HepG2 (cell line): ENCODE data around the gene POFUT1. TPM values are rescaled to one million over a fixed set of nuclear protein-coding genes. Genes with fewer than 3 reads are reported as not detected.

Source experiments
- ATAC-seq: fragments of 200-7000 bp; cut with Tn5 transposase; 3 replicates; pipeline ENCODE4 v1.9.1; 2020; ENCODE audit warnings: mild to moderate bottlenecking, moderate library complexity
- BruUV-seq: library from RNA; stranded (reverse); fragments of 400-500 nt; replicated peaks from 2 replicates; lab custom pipeline; 2021; lab: Mats Ljungman, UMichigan
- CTCF ChIA-PET: fragments of 300-600 bp; formaldehyde crosslinking; extraction: SDS; loops from one replicate; lab custom pipeline; 2021; ENCODE audit warnings: low total read pairs, inconsistent platforms, low intra/inter-chr PET ratio; lab: Yijun Ruan, JAX
- POLR2A ChIA-PET: fragments of 350-600 bp; sonication (Branson Sonifier 250); formaldehyde crosslinking; loops from one replicate; lab custom pipeline; 2020; ENCODE audit warnings: antibody characterized with exemption, inconsistent platforms; lab: Yijun Ruan, JAX
- DNase-seq: peaks from one replicate; pipeline ENCODE4 v3.0.0-alpha.2; 2015; ENCODE audit warnings: low spot score
- FAIRE-seq: peaks from 3 replicates; lab custom pipeline; 2011; peaks lifted over from hg19 to GRCh38; lab: Jason Lieb, UNC
- H2AFZ ChIP-seq: one replicate; pipeline ENCODE4 v1.6.1; 2011; ENCODE audit warnings: low read length, inconsistent platforms
- H3K27ac ChIP-seq: fragments of 300-600 bp; 3 replicates; pipeline ENCODE4 v1.8.0; 2011; ENCODE audit warnings: mixed run types, mild to moderate bottlenecking, mixed read lengths, low read length, inconsistent platforms; ENCODE audit not compliant: insufficient read depth; ENCODE audit errors: extremely low read length
- H3K27me3 ChIP-seq, 2 experiments: fragments of 200-600 bp in 1 of 2; 2 replicates in 1 of 2; 3 replicates in 1 of 2; pipeline versions ENCODE4 v1.6.0 to v1.8.0; 2011; ENCODE audit warnings: low read length in 2 of 2, mild to moderate bottlenecking in 2 of 2, moderate library complexity in 2 of 2, inconsistent platforms in 1 of 2; ENCODE audit not compliant: insufficient read depth in 2 of 2, control insufficient read depth in 1 of 2
- H3K36me3 ChIP-seq, 2 experiments: fragments of 200-600 bp in 1 of 2; replicated peaks in 1 of 2; 2 replicates in 1 of 2; 3 replicates in 1 of 2; pipeline versions ENCODE4 v1.5.1 to v1.8.0; 2011; ENCODE audit warnings: low read length in 2 of 2, inconsistent platforms in 1 of 2; ENCODE audit not compliant: insufficient read depth in 2 of 2, control insufficient read depth in 1 of 2
- H3K4me1 ChIP-seq: 2 replicates; pipeline ENCODE4 v1.5.1; 2012; ENCODE audit warnings: low read length, inconsistent platforms; ENCODE audit not compliant: insufficient read depth
- H3K4me2 ChIP-seq: 2 replicates; pipeline ENCODE4 v1.6.0; 2011; ENCODE audit warnings: low read depth, low read length, inconsistent platforms
- H3K4me3 ChIP-seq, 3 experiments: fragments of 200-600 bp in 1 of 3; sonication (generic), shearing (Covaris generic) in 1 of 3; replicated peaks in 1 of 3; 2 replicates each; pipeline ENCODE4 v1.5.1; 2011 to 2016; ENCODE audit warnings: low read length in 3 of 3, inconsistent platforms in 2 of 3, low read depth in 2 of 3, mild to moderate bottlenecking in 2 of 3, control low read depth in 1 of 3, mixed read lengths in 1 of 3; ENCODE audit not compliant: insufficient read depth in 1 of 3
- H3K79me2 ChIP-seq: one replicate; pipeline ENCODE4 v1.6.1; 2011; ENCODE audit warnings: low read length, inconsistent platforms; ENCODE audit not compliant: insufficient read depth
- H3K9ac ChIP-seq: 2 replicates; pipeline ENCODE4 v1.6.0; 2011; ENCODE audit warnings: mild to moderate bottlenecking, low read depth, low read length, inconsistent platforms; ENCODE audit not compliant: insufficient read depth
- H3K9me3 ChIP-seq: 2 replicates; pipeline ENCODE4 v1.5.1; 2012; ENCODE audit warnings: mild to moderate bottlenecking, low read length
- H4K20me1 ChIP-seq: 2 replicates; pipeline ENCODE4 v1.6.0; 2011; ENCODE audit warnings: inconsistent platforms, mild to moderate bottlenecking, low read length, moderate library complexity; ENCODE audit not compliant: insufficient read depth
- CCAR2 ChIP-seq: fragments of 200-400 bp; formaldehyde crosslinking; optimal IDR thresholded peaks from 2 replicates; pipeline ENCODE3; 2018; ENCODE audit warnings: low read depth, mild to moderate bottlenecking, low read length, moderate library complexity
- FOSL2 ChIP-seq: sonication (generic); formaldehyde crosslinking; IDR thresholded peaks from 2 replicates; pipeline ENCODE4 v1.4.0; 2020; ENCODE audit warnings: missing genetic modification reagents
- GTF2F1 ChIP-seq: fragments of 150-350 bp; IDR thresholded peaks from 2 replicates; pipeline ENCODE4 v1.6.1; 2014; ENCODE audit warnings: low read length
- YEATS2 ChIP-seq: sonication (generic); formaldehyde crosslinking; IDR thresholded peaks from 2 replicates; pipeline ENCODE4 v1.4.0; 2020; ENCODE audit warnings: missing genetic modification reagents, borderline replicate concordance
- ZKSCAN1 ChIP-seq: fragments of 150-350 bp; IDR thresholded peaks from 2 replicates; pipeline ENCODE4 v1.6.1; 2014; ENCODE audit warnings: low read length
- ZNF607 ChIP-seq: sonication (generic); formaldehyde crosslinking; IDR thresholded peaks from 2 replicates; pipeline ENCODE4 v1.5.1; 2020; ENCODE audit warnings: missing genetic modification reagents, mild to moderate bottlenecking, borderline replicate concordance
- WGBS: methylation state at CpG from one replicate; pipeline ENCODE4 v1.1.6; 2017; ENCODE audit warnings: low lambda C conversion rate; 5-methylcytosine and 5-hydroxymethylcytosine counted together
- in situ Hi-C: cut with HindIII; loops from 2 replicates; pipeline ENCODE4 v1.10.0; 2017; ENCODE audit warnings: low pct_unique_long_range_greater_than_20kb; ENCODE audit not compliant: extremely low pct_ligation_motif_present
- intact Hi-C: fragments of 100-400 bp; cut with micrococcal nuclease; formaldehyde crosslinking; loops from one replicate; pipeline ENCODE4 v1.10.0; 2022; ENCODE audit not compliant: unreplicated experiment
- polyA plus RNA-seq, 8 experiments: library from polyadenylated mRNA; depleted of rRNA in 3 of 8; stranded (reverse) in 7 of 8; unstranded in 1 of 8; fragments of >200 nt; fragmentation: Illumina TruSeq in 4 of 8; extraction: Trizol in 4 of 8; gene quantifications; 2 replicates each; pipeline versions ENCODE4 v1.2.1 to v1.2.3, GENCODE V29; 2011 to 2016; ENCODE audit warnings: low read depth in 4 of 8, missing spikeins in 1 of 8, mixed read lengths in 1 of 8; ENCODE audit not compliant: insufficient read depth in 1 of 8
- total RNA-seq, 5 experiments: library from RNA; depleted of rRNA; stranded (reverse); fragments of >200 nt; fragmentation: Illumina TruSeq; extraction: Trizol; gene quantifications; 2 replicates each; pipeline ENCODE4 v1.2.3, GENCODE V29; 2016; ENCODE audit warnings: low read depth in 1 of 5
- TF ChIP-seq, protein P1 (sequence below): sonication (generic); formaldehyde crosslinking; IDR thresholded peaks from one replicate; pipeline ENCODE4 v1.5.1; 2020; ENCODE audit warnings: mild to moderate bottlenecking, missing genetic modification reagents; ENCODE audit errors: not compliant biosample characterization

POFUT1 gene
- total and polyA plus RNA-seq, 2 of the 13 experiments (the other 11 are each of a cell fraction or from before 2014, with no cell fraction given): 35.5 to 58.3 TPM

- Histone ChIP-seq H3K4me2 (no peak overlapping the region), H2AFZ (no peak overlapping the region), H4K20me1 (no peaks in the 10 kb centered on the region), H3K9ac (no peak overlapping the region), H3K27me3 (no peaks in the 10 kb centered on the region), H3K27ac (no peak overlapping the region), H3K36me3 (peaks cover 34 to 79% of the 10 kb centered on the region in 2 experiments), H3K9me3 (no peaks in the 10 kb centered on the region), H3K79me2 (no peaks in the 10 kb centered on the region), H3K4me1 (peaks cover 21% of the 10 kb centered on the region), H3K4me3 (no peak overlapping the region)
- no TSS peak for BruUV-seq
- intact Hi-C loops: no loop called here
- ChIA-PET CTCF (no interaction called here), POLR2A (no interaction called here)
- DNase-seq: no peak
- FAIRE-seq: no peak
- no peak for ATAC-seq
- TF ChIP-seq CCAR2 (no peak), FOSL2 (no peak), YEATS2 (no peak), ZNF607 (no peak), ZKSCAN1 (peak; percentile 68; the same call in 1 of the 2 replicates), GTF2F1 (no peak)
- TF ChIP-seq, protein P1, sequence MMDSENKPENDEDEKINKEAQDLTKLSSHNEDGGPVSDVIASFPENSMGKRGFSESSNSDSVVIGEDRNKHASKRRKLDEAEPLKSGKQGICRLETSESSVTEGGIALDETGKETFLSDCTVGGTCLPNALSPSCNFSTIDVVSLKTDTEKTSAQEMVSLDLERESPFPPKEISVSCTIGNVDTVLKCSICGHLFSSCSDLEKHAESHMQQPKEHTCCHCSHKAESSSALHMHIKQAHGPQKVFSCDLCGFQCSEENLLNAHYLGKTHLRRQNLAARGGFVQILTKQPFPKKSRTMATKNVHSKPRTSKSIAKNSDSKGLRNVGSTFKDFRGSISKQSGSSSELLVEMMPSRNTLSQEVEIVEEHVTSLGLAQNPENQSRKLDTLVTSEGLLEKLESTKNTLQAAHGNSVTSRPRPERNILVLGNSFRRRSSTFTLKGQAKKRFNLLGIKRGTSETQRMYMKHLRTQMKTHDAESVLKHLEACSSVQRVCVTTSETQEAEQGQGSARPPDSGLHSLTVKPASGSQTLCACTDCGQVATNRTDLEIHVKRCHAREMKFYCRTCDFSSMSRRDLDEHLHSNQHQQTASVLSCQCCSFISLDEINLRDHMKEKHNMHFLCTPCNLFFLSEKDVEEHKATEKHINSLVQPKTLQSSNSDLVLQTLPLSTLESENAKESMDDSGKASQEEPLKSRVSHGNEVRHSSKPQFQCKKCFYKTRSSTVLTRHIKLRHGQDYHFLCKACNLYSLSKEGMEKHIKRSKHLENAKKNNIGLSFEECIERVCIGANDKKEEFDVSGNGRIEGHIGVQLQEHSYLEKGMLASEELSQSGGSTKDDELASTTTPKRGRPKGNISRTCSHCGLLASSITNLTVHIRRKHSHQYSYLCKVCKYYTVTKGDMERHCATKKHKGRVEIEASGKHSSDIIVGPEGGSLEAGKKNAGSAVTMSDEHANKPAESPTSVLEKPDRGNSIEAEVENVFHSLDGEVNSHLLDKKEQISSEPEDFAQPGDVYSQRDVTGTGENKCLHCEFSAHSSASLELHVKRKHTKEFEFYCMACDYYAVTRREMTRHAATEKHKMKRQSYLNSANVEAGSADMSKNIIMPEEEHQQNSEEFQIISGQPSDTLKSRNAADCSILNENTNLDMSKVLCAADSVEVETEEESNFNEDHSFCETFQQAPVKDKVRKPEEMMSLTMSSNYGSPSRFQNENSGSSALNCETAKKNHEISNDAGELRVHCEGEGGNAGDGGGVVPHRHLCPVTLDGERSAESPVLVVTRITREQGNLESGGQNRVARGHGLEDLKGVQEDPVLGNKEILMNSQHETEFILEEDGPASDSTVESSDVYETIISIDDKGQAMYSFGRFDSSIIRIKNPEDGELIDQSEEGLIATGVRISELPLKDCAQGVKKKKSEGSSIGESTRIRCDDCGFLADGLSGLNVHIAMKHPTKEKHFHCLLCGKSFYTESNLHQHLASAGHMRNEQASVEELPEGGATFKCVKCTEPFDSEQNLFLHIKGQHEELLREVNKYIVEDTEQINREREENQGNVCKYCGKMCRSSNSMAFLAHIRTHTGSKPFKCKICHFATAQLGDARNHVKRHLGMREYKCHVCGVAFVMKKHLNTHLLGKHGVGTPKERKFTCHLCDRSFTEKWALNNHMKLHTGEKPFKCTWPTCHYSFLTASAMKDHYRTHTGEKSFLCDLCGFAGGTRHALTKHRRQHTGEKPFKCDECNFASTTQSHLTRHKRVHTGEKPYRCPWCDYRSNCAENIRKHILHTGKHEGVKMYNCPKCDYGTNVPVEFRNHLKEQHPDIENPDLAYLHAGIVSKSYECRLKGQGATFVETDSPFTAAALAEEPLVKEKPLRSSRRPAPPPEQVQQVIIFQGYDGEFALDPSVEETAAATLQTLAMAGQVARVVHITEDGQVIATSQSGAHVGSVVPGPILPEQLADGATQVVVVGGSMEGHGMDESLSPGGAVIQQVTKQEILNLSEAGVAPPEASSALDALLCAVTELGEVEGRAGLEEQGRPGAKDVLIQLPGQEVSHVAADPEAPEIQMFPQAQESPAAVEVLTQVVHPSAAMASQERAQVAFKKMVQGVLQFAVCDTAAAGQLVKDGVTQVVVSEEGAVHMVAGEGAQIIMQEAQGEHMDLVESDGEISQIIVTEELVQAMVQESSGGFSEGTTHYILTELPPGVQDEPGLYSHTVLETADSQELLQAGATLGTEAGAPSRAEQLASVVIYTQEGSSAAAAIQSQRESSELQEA (CRISPR knock-in tag): no peak
- in situ Hi-C loops: no loop called here
- WGBS: 96% methylated on average over 4 of the region's 4 CpGs
These were observed 23.6 kb downstream of the POFUT1 start for GRCh38 chr20:32231245-32231644.
